GM10248 (cell line): ENCODE measurements around the gene AP1S1.
A peak's percentile ranks its signal among the peaks of the same experiment; 100 is the strongest.

Source experiments
- CTCF ChIA-PET: fragments of 300-600 bp; sonication (Branson Sonifier 250); formaldehyde crosslinking; extraction: SDS; loops from one replicate; lab custom pipeline; 2021; ENCODE audit warnings: antibody characterized with exemption; lab: Yijun Ruan, JAX
- POLR2A ChIA-PET: fragments of 350-650 bp; sonication (Branson Sonifier 250); formaldehyde crosslinking; extraction: SDS; loops from one replicate; lab custom pipeline; 2020; ENCODE audit warnings: antibody characterized with exemption; lab: Yijun Ruan, JAX
- DNase-seq: peaks from one replicate; pipeline ENCODE4 v3.0.0; 2012; ENCODE audit errors: extremely low spot score
- CTCF ChIP-seq: IDR thresholded peaks from 2 replicates; pipeline ENCODE4 v1.5.1; 2012; ENCODE audit warnings: mild to moderate bottlenecking, low read depth; ENCODE audit errors: extremely low read depth, missing control alignments, control extremely low read depth

The AP1S1 gene

GRCh38 chr7:101122933-101123702 is 31.2 kb upstream of the AP1S1 start:
- no peak for TF ChIP-seq CTCF
- POLR2A ChIA-PET: no interaction called here
- DNase-seq: no peak
- CTCF ChIA-PET: interaction anchor here (1.2 to 9.9 kb wide), 4 partner anchors 14 to 159 kb away, joined by 4 to 81 read pairs (median 22); no protein-coding TSS in a partner anchor

- no peak for DNase-seq
- no peak for TF ChIP-seq CTCF
- CTCF ChIA-PET: interaction anchor here (1.5 to 9.9 kb wide), 3 partner anchors 13 to 159 kb away, joined by 4 to 81 read pairs (median 39); no protein-coding TSS in a partner anchor
- POLR2A ChIA-PET: no interaction called here
Observed at GRCh38 chr7:101123703-101124068, 30.6 kb upstream of the AP1S1 start.

GRCh38 chr7:101124376-101125056 is 29.8 kb upstream of the AP1S1 start:
- CTCF ChIA-PET: interaction anchor here (1.3 to 9.9 kb wide), 8 partner anchors 13 to 166 kb away, joined by 3 to 81 read pairs (median 7); partner anchors contain the start of gene FIS1
- no peak for TF ChIP-seq CTCF
- DNase-seq: no peak
- POLR2A ChIA-PET: interaction anchor here (0.6 kb wide), 1 partner anchor 120 kb away, joined by 5 read pairs; no protein-coding TSS in a partner anchor

GRCh38 chr7:101125989-101126650 is 28.2 kb upstream of the AP1S1 start:
- no peak for TF ChIP-seq CTCF
- POLR2A ChIA-PET: interaction anchor here (0.5 to 1.2 kb wide), 3 partner anchors 12 to 224 kb away, joined by 3 to 6 read pairs (median 3); no protein-coding TSS in a partner anchor
- DNase-seq: peak; percentile 43
- CTCF ChIA-PET: interaction anchor here (0.9 to 9.9 kb wide), 12 partner anchors 7 to 157 kb away, joined by 3 to 81 read pairs (median 4); partner anchors contain the start of gene FIS1

- POLR2A ChIA-PET: interaction anchor here (0.5 to 1.2 kb wide), 4 partner anchors 10 to 225 kb away, joined by 3 to 6 read pairs (median 3); no protein-coding TSS in a partner anchor
- no peak for TF ChIP-seq CTCF
- peak; percentile 84 for DNase-seq
- CTCF ChIA-PET: interaction anchor here (1.0 to 9.9 kb wide), 8 partner anchors 8 to 156 kb away, joined by 3 to 81 read pairs (median 8); no protein-coding TSS in a partner anchor
Observed at GRCh38 chr7:101126651-101127459, 27.4 kb upstream of the AP1S1 start, which contains the start of gene SERPINE1. SERPINE1 (plus strand) TSS chr7:101127104; CDS start chr7:101128394, 1,290 bp downstream.
